SU-DHL-6 (cell line): ENCODE results near the gene BFAR.

ENCODE experiments used
- EZH2phosphoT487 ChIP-seq: fragments of 200-600 bp; sonication (generic), shearing (Covaris generic); conservative IDR thresholded peaks from 2 replicates; pipeline ENCODE4 v1.6.1; 2018; ENCODE audit warnings: mild to moderate bottlenecking, antibody characterized with exemption, low read length, moderate library complexity, mixed read lengths
- TF ChIP-seq, protein P1 (sequence below): fragments of 200-600 bp; sonication (generic); IDR thresholded peaks from one replicate; pipeline ENCODE4 v1.5.1; 2017; ENCODE audit warnings: antibody characterized with exemption, mild to moderate bottlenecking, low read length, moderate library complexity; ENCODE audit not compliant: insufficient read depth, poor library complexity, severe bottlenecking

DNA sequence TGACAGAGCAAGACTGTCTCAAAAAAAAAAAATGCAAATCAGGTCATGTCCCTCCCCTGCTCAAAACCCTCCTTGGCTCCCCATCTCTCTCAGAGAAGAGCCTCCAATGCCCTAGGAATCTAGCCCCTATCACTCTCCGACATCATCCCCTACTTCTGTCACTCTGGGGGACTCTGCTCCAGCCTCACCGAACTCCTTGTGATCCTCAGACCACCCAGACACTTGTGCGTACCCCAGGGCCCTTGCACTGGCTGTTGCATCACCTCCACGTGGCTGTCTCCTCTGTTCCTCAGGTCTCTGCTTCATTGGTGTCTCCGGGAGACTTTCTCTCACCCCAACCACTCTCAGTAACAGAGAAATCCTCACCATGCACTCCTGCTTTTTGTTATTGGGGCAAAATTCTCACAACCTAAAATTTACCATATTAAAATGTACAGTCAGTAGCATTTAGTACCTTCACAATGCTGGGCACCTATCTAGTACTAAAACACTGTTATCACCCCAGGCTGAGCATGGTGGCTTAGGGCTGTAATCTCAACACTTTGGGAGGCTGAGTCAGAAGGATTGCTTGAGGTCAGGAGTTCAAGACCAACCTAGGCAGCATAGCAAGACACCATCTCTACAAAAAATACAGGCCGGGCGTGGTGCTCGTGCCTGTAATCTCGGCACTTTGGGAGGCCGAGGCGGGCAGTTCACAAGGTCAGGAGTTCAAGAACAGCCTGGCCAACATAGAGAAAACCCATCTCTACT, 46.2 kb downstream of the BFAR start:
- TF ChIP-seq, protein P1, sequence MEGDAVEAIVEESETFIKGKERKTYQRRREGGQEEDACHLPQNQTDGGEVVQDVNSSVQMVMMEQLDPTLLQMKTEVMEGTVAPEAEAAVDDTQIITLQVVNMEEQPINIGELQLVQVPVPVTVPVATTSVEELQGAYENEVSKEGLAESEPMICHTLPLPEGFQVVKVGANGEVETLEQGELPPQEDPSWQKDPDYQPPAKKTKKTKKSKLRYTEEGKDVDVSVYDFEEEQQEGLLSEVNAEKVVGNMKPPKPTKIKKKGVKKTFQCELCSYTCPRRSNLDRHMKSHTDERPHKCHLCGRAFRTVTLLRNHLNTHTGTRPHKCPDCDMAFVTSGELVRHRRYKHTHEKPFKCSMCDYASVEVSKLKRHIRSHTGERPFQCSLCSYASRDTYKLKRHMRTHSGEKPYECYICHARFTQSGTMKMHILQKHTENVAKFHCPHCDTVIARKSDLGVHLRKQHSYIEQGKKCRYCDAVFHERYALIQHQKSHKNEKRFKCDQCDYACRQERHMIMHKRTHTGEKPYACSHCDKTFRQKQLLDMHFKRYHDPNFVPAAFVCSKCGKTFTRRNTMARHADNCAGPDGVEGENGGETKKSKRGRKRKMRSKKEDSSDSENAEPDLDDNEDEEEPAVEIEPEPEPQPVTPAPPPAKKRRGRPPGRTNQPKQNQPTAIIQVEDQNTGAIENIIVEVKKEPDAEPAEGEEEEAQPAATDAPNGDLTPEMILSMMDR: no peak
- no peak for TF ChIP-seq EZH2phosphoT487
